Umbilical cord (tissue), 2 donors: ENCODE measurements around the gene GPR132. TPM values are rescaled to one million over a fixed set of nuclear protein-coding genes. Genes with fewer than 3 reads are reported as not detected.
"Not testable (repeated sequence)": the region's sequence is repeated elsewhere in the genome, so short reads cannot be mapped to it uniquely, and the experiment has no call there.

Source experiments
- DNase-seq: peaks from one replicate; pipeline ENCODE4 v3.0.0-alpha.2; 2015; ENCODE audit warnings: low spot score
- total RNA-seq: library from RNA; depleted of rRNA; stranded (reverse); fragments of >200 nt; gene quantifications from one replicate; pipeline ENCODE4 v1.2.3, GENCODE V29; 2014; ENCODE audit warnings: low replicate concordance; ENCODE audit not compliant: insufficient read depth

The GPR132 gene
- total RNA-seq, 1 donor from 2014 or later, result 4.1 TPM

- no peak for DNase-seq
Measured at GRCh38 chr14:105042813-105043212, 22.4 kb downstream of the GPR132 start.

GRCh38 chr14:105041841-105042765, 23.1 kb downstream of the GPR132 start:
- no peak for DNase-seq

- DNase-seq, result no peak
Measured at GRCh38 chr14:105039458-105040205, 25.6 kb downstream of the GPR132 start.

DNA sequence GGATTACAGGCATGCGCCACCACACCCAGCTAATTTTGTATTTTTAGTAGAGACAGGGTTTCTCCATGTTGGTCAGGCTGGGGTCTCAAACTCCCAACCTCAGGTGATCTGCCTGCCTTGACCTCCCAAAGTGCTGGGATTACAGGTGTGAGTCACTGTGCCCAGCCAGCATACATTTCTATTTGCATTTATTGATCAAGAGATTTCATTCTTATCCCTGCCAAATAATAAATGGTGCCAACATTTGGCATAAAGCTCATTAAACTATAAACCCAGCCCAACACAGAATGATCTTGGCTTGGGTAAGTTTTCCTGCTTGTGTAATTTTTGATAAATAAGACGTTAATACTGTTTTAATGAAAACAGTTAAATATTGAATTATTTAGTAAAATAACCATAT, 29.6 kb downstream of the GPR132 start:
- DNase-seq, result not testable (repeated sequence)

DNA sequence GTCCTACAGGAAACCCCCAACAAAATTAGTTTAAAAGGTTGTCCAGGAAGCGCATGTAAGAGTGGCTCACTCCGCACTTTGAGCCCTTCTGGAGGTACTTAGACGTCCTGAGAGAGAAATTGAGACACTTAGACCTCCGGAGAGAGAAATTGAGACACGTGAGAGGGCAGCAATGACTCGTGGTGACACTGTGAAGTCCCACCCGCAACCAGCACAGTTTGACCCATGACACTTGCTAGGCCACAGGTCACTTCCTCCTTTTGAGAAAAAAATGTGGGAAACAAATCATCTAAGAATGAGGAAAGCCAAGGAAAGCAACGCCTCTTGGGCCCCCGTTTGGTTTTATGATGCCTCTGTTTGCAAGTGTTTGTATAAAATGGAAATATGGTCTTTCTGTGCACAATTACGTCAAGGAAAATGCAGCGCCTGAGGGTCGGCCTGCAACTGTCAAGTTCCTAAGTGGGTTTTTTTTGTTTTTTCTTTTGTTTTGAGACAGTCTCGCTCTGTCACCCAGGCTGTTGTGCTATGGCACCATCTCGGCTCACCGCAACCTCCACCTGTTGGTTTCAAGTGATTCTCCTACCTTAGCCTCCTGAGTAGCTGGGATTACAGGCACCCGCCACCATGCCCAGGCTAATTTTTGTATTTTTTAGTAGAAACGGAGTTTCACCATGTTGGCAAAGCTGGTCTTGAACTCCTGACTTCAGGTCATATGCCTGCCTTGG, 30.8 kb downstream of the GPR132 start:
- no peak for DNase-seq

- not testable (repeated sequence) for DNase-seq
Measured at GRCh38 chr14:105033412-105033900, 31.8 kb downstream of the GPR132 start.

- DNase-seq, result not testable (repeated sequence)
Measured at GRCh38 chr14:105032451-105032901, 32.8 kb downstream of the GPR132 start.

DNA sequence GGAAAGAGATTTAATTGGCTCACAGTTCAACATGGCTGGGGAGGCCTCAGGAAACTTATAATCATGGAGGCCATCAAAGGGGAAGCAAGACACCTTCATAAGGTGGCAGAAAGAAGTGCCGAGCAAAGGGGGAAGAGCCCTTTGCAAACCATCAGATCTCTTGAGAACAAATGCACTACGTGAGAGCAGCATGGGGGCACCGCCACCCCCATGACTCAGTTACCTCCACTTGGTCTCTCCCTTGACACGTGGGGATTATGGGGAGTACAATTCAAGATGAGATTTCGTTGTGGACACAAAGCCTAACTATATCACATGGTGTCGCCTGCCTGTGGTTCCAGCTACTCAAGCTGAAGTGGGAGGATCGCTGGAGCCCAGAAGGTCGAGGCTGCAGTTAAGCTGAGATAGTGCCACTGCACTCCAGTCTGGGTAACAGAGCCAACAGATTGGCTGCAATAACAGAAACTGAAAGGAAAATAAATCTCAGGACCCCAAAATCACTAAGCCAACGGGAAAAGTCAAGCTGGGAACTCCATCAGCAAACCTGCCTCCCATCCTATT, 34.3 kb downstream of the GPR132 start:
- no peak for DNase-seq

DNA sequence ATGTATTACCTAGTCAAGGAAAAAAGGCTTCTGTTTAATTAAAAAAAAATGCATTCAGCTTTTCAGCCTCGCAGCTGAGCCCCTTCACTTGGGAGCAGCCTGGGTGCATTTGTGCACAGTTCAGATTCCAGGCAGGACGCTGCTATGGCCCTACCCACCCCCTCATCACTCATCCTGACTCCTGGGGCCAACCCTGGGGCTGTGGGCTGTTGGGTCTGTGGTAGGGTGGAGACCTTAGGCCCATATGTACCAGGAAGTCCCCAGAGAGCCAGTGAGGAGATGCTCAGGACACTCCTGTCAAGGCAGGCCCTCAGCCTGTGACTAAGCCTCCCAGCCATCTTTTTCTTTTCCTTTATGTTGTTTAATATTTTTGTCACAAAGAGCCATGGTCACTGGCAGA, 35.0 kb downstream of the GPR132 start:
- DNase-seq, result no peak

- DNase-seq, result no peak
Measured at GRCh38 chr14:105029402-105029801, 35.8 kb downstream of the GPR132 start.

DNA sequence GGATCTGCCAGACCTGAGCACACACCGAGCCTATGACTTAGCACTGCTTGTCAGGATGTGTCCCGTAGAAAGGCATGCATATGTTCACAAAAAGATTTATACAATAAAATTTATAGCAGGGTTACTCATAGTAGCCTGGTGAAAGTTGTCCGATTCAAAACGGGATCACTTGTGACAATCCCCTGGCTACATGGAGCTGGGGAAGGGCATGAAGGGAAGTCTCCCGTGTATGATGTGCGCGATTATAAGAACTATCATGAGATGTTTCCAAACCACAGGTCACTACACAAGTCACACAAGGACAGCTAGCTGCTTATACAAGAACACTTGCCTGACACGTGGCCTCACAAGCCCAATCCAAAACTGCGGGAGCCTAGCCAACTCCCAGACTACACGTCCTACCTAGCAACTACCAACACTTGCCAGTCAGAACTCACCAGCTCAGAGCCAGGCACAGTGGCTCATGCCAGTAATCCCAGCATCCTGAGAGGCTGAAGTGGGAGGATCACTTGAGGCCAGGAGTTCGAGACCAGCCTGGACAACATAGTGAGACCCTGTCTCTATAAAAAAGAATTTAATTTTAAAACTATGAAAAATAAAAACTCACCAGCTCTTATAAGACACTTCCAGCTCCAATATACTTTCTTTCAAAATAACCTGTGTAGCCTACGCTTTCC, 36.8 kb downstream of the GPR132 start:
- DNase-seq, result no peak

GRCh38 chr14:105027718-105028117, 37.5 kb downstream of the GPR132 start:
- not testable (repeated sequence) for DNase-seq

DNA sequence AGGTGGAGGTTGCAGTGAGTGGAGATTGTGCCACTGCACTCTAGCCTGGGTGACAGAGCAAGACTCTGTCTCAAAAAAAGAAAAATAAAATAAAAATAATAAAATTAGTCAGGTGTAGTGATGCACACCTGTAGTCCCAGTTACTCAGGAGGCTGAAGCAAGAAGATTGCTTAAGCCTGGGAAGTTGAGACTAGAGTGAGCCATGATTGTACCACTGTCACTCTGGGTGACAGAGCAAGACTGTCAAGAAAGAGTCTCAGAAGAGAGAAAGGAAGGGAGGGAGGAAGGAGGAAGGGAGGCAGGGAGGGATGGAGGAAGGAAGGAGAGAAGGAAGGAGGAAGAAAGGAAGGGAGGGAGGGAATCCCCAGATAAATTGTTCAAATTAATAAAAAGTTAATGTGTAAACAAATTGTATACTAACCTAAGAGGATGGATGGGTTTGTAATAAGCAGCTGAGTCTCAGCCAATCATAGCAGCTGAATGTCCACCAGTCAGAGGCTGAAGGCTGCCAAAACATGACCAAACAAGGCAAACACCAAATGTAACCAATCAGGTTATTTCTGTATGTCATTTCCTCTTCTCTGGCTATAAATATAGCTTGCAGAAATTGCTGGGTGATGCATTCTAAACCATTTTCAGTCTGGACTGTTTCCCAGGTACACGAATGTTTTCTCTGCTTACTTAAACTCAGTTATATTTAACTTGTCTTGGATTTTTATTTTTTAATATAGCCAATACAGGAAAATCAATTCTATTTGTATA, 38.2 kb downstream of the GPR132 start:
- DNase-seq, result no peak

DNA sequence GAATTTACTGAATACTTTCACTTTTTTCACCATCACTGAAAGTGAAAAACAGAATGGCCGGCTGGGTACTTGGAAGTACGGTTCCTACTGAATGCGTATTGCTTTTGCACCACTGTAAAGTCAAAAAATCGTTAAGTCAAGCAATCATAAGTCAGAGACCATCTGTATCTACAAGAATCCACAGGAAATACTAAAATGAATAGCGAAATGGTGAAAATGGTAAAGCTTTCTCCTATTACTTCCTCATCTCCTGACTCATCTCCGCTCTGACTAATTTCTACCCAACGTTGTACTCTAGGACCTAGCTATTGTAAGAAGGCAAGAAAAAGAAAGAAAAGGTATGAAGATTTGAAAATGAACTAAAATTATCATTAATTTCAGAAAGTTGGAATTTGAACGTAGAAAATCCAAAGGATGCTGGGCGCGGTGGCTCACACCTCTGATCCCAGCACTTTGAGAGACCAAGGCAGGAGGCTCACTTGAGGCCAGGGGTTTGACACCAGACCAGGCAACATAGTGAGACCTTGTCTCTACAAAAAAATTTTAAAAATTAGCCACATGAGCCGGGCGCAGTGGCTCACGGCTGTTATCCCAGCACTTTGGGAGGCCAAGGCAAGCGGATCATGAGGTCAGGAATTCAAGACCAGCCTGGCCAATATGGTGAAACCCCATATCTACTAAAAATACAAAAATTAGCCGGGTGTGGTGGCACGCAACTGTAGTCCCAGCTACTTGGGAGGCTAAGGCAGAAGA, 39.0 kb downstream of the GPR132 start:
- DNase-seq, result no peak

DNA sequence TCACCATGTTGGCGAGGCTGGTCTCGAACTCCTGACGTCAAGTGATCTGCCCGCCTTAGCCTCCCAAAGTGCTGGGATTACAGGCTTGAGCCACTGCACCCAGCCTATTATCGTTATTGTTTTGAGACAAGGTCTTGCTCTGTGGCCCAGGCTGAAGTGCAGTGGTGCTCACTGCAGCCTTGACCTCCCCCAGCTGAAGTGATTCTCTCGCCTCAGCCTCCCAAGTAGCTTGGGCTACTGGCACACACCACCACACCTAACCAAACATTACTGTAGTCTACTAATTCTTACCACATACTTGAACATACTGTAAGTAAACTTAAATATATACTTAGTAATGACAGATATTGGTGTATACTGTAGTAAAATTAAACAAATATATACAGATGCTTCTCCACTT, 39.8 kb downstream of the GPR132 start:
- no peak for DNase-seq

GRCh38 chr14:105023791-105024480, 41.3 kb downstream of the GPR132 start:
- no peak for DNase-seq

GRCh38 chr14:105023144-105023543, 42.1 kb downstream of the GPR132 start:
- no peak for DNase-seq

DNA sequence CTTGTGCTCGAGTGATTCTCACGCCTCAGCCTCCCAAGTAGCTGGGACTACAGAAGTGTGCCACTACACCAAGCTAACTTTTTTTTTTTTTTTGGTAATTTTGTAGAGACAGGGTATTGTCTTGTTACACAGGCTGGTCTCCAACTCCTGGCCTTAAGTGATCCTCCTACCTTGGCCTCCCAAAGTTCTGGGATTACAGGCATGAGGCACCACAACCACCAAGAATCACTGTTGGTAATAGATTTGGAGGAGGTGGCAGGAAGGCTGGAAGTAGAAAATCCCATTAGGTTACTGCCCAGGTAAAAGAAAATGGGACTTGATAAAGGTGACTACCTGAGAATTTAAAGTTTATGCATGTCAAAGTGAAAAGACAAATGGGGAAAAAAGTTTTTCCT, 43.0 kb downstream of the GPR132 start:
- DNase-seq, result no peak
